Stimulated activated CD8-positive, alpha-beta memory T cell treated with anti-CD3 and anti-CD28 coated beads, Interleukin-2, amount 100 ng/mL, for 1 hour (primary cell): ENCODE measurements around the gene AP1M1.

Experiments used
- DNase-seq, 2 donors: peaks; one replicate each; pipeline ENCODE4 v3.0.0-alpha.2; 2020; ENCODE audit warnings: low read depth in 2 of 2

The AP1M1 gene

DNA sequence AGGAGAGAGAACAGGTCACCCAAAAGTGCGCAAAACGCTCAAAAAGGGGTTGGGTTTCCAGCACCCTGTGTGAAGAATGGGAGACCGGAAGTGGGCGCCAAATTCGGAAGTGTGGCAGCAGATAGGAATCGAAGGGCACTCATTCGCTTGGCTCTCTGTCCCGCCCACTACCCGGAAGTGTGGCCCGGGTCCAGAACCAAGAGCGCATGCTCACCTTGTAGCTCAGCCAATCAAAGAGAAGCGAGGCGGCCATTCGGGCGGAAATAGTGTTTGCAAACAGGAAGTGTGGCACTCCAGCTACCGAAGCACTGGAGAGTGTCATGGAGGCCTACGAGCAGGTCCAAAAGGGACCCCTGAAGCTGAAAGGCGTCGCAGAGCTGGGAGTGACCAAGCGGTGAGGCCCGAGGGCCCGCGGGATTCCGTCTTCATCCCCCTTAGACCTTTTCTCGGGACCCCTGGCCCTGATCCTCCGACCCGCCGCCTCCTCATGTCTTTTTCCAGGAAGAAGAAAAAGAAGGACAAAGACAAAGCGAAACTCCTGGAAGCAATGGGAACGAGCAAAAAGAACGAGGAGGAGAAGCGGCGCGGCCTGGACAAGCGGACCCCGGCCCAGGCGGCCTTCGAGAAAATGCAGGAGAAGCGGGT, 12.5 kb upstream of the AP1M1 start, which contains the start of gene FAM32A:
Gene FAM32A, plus strand, starts transcription at position 288 of the 645 bp plus-strand sequence. Its CDS starts 33 bp downstream, at position 321.
- peak; percentile 97 to 98 for DNase-seq

DNA sequence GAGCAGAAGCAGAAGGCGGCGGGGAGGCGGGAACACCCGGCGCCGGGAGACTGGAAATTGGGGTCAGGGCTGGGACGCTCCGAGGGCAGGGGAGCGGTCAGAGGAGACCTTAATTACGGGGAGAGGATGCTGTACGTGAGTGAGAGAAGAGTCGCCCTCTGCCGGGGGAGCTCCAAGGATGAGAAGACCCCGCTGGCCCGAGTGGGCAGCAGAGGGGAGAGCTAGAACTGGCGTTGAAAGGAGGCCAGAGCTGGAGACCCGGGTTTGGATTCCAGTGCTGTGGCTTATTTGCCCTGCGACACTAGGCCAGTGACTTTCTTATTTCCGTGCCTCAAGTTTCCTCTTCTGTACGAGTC, 12.0 kb upstream of the AP1M1 start:
- DNase-seq = peak in 1 of 2 donors; percentile 19

DNA sequence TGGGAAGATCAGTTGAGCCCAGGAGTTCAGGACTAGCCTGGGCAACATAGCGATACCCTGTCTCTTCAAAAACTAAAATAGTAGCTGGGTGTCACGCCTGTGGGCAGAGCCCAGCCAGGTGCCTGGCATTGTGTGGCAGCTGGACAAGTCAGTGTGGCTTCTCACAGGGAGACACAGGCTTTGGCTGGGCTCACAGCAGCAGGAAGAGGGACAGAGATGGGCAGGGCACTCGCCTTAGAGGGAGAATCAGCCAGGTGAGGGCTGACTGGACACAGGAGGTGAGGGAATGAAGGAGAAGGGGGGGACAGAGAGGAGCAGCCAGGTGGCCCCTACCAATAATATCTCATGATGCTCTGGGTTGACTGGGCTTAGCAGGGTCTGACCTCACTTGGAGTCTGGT, 9.2 kb upstream of the AP1M1 start:
- no peak for DNase-seq

DNA sequence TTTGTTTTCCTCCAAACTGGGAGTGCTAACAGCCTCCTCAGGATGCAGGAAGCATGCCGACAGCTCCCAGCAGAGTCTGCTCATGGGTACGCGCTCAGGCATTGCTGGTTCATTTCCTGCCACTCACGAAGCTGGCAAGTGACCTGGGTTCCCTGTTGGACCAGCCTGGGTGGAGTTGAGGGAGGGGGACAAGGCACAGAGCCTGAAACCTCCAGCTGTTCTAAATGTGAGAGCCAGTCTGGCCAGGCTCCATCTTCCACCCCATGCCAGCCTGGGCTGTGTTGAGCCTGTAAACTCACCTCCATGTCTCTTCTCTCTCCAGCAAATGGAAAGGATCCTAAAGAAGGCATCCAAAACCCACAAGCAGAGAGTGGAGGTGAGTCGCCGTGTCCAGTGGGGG, 7.5 kb upstream of the AP1M1 start:
- no peak for DNase-seq

DNA sequence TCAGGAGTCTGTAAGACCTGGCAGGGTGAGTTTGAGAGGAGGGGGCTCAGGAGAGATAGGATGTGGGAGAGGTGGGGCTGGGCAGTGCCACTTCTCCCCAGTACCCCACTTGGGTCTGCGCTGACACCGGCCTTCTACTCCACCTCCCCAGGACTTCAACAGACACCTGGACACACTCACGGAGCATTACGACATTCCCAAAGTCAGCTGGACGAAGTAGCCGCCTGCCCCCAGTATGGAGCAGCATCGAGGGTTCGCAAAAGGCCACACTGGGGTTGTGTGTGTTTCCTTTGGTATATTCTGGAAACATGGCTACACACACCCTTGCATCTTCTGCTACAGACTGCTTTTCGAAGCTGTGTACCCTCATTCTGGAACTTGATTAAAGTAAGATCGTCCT, 7.0 kb upstream of the AP1M1 start:
- DNase-seq = no peak

DNA sequence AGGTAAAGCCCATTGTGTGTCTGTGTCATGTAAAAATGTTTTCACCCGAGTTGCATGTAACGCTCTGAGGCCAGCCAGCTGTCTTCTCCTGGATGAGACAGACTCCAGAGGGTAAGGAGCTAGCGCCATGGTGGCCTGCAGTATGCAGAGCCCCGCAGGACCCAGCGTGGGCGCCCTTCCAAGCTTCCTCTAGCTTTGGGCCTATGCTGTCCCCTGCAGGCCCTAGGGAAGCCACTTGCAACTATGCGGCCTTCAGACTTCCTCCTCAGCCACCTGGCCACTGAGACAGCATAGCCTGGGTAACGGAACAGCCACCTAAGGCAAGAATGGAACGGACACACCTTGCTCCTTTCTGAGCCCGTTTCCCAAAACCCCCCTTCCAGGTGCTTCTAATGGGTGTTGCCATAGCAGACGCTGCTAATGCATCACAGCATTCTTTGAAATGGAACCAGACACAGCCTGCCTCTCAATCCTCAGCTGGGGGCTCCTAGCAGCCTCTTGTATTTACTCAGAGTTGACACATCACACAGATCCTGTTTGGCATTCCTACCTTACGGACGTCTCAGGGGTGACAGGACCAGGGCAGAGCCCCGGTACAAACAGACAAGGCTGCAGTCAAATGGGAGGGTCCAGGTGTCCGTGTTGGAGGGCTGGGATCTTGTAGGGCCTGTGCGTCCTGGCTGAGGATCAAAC, 6.3 kb upstream of the AP1M1 start:
- no peak for DNase-seq

DNA sequence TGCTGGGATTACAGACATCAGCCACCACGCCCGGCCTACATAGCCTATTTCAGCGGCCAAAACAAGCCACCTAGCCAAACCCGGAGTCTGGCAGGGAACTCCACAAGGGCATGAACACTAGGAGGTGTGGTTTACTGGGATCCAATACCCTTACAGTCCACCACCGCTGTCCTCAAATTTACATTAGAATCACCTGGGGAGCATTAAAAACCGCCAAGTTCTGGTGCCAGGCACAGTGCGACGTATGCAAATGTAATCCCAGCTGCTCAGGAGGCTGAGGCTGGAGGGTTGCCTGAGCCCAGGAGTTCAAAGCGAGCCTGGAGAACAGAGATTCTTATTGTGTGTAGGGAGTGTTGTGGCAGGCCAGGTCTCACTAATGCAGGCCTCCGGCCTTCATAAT, 4.2 kb upstream of the AP1M1 start:
- DNase-seq = no peak

DNA sequence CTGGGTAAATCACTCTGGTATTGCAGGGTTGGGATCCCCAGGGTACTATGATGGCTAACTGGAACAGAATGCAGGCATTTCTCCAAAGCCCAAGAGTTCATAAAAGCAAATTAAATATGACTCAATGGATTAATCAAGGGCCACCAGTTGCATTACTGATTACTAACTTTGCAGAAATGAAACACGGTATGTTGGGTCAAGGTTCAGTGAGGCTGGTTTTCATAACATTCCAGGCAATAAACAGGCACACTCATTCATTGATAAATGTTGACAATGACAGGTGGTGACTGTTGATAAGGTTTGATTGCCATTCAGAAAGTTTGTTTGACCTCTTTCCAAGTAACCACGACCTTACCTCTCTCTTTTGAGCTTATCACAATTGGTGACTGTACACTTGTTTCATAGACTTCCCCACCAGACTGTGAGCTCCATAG, 506 bp upstream of the AP1M1 start:
- DNase-seq = no peak

DNA sequence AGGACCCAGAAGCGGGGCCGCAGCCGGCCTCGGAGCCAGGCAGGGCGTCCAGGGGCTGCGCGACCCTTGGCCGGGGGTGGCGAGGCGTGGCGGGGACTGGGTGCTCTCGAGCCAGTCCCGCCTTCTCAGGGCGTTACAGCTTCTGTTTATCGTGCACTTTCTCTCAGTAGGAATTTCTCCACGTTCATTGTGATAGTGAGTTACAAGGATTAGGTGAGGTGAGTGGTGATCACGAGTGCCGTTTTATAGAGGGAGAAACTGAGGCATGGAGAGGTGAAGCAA, 600 bp downstream of the AP1M1 start:
- DNase-seq = no peak

DNA sequence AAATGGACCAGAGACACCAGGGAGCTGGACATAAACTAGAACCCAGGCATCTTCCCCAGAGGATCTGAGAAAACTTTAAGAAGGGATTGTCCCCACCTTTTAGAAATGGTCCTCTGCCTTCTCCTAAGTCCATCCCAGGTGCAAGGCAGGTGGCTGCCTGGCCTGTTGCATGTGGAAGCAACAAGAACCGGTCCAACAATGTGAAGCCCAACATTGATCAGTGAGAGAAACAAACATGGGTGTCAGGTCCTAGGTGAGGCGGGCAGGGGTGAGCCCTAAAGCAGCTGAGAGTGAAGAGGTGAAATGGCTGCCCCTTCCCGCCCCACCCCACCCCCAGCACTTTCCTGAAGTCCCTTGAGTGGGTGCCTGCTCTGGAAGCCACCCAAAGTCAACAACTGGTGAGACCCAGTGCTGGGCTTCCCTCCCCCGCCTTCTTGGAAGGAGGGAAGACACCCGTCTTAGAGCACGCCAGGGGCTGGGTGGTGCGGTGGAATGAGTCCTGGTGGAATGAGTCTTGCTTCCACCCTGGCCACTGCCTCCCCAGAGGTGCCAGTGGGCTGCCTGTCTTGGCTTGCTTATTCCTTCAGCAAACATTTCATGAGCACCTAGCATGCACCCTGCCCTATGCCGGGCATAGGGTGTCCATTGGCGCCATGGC, 1.7 kb downstream of the AP1M1 start:
- DNase-seq = no peak

DNA sequence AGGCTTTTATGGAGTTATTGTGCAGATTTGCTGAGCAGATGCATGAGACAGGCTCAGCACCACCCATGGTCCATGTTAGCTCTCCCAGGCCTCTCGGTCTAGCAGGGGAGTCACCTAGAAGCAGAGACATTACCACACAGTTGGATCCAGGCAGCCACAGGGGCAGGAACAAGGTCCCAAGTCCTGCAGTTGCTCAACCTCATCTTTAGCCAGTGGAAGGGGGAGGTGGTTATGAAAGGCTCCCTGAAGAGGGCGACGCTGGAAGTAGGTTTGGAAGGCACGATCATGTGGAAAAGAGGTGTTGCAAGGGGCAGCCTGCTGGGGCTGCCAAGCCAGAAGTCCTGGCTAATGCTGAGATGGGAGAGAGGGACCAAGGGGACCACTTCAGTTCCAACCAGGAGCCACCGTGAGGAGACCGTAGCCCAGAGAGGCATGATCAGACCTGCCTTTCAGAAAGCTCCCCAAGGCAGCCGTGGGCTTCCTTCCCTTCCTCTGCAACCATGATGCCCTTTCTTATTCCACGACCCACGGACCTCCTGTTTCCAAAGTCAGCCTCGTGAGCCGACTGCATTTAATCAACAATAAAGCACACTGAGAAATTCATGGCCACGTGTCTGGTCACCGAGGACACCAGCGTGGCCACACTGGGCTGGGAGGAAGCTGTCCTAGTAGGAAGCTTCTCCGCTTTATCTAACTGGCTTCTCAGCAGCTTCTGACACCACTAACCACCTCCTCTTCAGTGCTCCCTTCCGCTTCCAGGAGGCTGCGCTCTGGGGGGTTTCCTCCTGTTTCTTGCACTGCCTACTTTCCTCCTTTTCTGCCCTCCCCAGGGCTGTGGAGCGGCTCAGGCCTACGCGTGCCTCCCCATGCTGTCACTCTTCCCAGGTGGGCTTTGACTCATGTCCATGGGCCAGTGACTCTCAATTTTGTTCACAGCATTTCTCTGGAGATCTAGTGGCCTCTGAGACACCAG, 2.6 kb downstream of the AP1M1 start:
- DNase-seq = no peak

DNA sequence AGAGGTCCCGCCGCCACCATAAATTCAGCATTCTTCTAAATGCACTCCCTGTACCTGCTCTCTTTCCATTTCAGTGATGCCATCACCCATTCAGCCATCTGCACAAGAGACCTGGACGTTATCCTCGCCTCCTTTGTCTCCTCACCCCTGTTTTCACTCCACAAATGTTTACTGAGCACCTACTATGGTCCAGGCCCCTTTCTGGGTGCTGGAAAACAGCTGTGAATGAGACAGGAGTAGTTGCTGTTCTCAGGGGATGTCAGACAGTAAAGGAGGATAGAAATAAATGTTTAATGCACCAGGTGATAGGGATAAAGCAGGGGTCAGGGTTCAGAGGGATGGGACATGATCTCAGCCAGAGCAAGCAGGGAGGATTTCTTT, 3.3 kb downstream of the AP1M1 start:
- DNase-seq = no peak

DNA sequence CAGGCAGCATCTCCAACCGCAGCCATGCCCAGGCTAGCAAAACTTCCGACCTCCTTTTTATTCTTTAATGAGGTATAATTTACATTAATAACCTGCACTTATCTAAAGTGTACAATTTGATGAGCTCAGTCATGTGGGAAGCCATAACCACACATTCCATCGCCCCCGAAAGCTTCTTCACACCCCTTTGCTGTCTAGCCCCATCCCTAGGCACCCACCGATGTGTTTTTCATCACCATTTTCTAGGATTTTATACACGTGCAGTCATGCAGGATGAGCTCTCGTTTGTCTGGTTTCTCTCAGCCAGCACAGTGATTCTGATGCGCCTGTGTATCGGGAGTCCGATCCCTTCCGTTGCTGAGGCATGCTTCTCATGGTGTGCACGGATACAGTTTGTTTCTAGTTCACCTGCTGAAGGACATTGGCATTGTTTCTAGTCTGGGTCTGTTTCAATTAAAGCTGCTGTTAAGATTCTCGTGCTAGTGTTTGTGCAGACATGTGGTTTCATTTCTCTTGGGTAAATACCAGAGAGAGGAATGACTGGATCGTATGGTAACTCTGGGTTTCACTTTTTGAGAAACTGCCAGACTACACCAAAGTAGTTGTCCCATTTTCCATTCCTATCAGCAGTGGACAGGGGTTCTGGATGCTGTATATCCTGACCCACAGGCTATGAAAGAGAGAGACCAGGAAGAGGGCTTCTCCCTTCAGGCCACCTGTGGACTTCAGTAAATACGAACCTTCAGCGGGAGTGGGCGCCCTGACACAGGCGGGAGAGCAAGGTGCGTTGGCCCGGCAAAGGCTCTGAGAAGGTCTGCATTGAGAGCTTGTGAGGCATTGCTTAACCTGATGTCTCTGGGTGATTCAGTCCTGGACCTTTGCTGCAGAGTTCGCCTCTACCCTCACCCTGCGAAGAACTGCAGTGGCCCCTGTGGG, 4.9 kb downstream of the AP1M1 start:
- no peak for DNase-seq

DNA sequence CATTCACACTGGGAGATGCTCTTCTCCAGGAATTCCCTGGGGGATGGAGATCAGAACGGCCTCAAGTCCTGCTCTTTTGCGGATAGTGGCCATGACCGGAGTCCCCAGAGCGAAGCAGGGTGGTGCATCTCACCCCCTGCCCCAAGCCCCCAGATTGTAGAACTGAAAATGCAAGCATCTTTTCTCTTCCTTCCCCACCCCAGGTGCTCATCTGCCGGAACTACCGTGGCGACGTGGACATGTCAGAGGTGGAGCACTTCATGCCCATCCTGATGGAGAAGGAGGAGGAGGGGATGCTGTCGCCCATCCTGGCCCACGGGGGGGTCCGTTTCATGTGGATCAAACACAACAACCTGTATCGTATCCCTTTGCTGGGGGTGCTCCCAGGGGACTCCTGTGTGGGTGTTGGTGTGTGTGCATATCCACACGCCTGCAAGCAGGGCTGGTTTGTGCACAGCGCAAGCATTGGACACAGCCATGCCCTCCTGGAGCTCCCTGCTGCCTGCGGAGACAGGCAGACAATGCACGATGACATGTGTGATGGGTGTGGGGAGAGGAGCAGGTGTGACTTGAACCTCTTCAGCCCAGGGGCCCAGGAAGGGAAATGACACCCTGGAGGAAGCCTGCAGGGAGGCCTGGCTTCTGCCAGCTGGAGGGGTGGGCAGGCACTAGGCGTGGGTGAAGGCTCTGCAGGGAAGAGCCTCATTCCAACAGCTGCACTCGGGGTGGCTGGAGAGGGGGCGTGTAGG, 5.7 kb downstream of the AP1M1 start:
- no peak for DNase-seq

DNA sequence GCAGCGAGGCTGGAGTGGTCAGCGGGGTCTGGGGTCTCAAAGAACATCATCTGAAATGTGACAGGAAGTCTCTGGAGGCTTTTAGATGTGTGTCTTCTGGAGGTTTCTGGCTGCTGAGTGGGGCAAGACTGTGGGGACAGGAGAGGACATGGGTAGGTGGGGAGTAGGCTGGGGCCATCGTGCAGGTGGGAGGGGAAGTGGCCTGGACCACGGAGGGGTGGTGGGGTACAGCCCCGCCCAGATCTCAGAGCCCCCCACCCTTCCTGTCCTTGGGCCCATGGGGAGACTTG, 6.2 kb downstream of the AP1M1 start:
- no peak for DNase-seq

DNA sequence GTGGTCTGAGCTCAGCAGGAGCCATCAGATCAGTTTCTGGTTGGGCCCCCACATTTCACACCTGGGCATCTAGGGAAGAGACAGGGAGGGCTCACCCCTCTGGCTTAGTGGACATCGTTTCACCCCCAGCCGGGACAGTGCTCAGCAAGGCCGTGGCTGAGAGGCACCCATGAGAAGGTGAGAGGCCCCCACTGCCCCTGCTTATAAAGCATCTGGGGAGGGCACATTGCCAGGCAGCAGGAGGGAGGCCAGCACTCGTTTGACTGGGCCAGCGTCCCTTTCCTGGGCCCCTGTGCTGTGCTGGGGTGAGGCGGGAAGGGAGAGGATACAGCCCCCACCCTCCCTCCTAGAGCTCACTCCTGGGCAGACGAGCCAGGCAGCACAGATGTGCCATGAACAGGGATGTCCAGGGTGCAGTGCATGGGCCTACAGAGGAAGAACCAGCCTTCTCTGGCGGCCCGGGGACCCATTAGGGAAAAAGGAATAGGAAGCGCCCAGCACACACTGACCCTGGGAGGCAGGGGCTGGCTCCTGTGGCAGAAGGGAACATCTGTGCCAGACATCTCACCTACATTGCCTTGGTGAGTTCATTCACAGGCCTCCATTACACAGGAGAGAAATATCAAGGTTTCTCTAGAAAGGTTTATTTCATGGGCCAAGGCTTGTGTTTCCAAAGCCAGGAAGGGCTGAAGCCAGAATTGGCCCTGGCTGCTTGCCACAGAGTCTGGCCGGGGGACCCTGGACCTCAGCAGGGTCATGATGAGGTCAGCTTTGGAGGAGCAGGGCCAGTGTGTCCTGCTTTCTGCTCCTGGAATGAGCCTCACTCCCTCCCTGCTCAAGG, 7.7 kb downstream of the AP1M1 start:
- no peak for DNase-seq

DNA sequence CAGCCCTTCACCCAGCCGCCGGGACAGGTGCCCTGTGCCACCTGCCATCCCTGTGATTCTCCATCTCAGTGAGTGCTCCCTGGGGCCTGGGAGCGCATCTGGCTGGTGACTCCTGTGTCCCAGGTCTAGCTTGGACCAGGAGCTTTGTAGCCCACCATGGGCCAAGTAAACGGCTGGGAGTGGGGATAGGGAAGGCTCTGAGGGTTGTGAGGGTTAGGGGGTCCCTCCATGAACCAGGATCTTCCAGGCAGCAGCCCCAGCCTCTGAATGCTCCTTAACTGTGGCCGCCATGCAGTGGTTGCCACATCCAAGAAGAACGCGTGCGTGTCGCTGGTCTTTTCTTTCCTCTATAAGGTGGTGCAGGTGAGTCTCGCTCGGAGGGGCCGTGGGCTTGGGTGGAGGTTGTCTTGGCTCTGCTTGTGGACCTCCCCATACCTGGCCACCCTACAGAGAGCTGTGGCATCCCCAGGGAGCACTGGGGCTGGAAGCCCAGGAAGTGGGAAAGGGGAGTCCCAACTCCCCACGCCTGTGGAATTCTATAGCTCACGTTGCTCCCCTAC, 8.4 kb downstream of the AP1M1 start:
- no peak for DNase-seq

DNA sequence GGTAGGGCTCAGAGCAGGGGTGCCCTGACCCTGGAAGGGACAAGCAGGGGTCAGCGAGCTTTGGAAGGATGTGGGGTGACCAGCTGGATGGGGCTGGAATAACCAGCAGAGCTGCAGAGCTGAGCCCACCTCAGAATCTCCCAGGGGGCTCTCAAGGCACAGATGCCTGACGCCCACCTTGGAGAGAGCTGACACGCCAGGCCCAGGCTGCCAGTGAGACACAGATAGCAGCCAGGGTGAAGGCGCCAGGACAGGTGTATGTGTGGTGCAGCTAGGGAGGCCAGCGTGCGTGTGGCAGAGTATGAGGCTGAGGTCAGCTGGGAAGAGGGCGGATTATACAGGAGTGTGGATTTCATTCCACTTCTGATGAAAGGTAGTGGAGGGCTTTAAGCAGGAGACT, 8.9 kb downstream of the AP1M1 start:
- DNase-seq = no peak

DNA sequence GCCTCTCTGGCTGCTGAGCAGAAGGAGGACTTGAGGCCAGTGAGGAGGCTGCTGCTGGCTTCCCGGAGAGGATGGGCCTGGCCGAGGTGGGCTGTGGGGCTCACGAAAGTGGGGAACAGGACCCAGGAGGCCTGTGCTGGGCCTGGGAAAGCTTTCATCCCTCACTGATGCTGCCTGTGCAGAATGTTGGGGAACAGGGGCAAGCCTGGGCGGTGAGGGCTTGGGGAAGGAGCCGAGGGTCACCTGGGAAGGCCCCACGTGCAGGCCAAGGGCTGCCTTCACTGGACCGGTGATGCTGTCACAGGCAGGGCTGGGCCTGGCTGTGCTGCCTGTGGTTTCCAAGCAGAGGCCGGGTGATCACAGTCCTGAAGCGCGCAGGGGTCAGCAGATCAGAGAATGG, 9.4 kb downstream of the AP1M1 start:
- no peak for DNase-seq
